ENCODE measurements around the gene ALDH1L1. TPM values are rescaled to one million over a fixed set of nuclear protein-coding genes. Genes with fewer than 3 reads are reported as not detected.

Gene ALDH1L1
- total and polyA plus RNA-seq, 2 of the 4 experiments (the other 2 are of a cell fraction): not detected

- Histone ChIP-seq H3K56ac (ENCODE audit: extremely low read depth, insufficient read depth, low read length) (no peak overlapping the region), H3K9me3 (ENCODE audit: control insufficient read depth, insufficient read depth, low read length) (no peaks in the 10 kb centered on the region), H3K4ac (ENCODE audit: low read depth, low read length) (no peak overlapping the region), H2AK9ac (replicated peaks; ENCODE audit: low read depth, low read length, poor library complexity) (no peak overlapping the region), H2BK120ac (ENCODE audit: low read depth, low read length) (no peak overlapping the region), H3K23ac (ENCODE audit: low read depth, low read length) (no peak overlapping the region), H3K14ac (replicated peaks; ENCODE audit: low read depth, low read length) (no peak overlapping the region), H4K20me1 (ENCODE audit: insufficient read depth, low read length) (no peaks in the 10 kb centered on the region), H4K91ac (ENCODE audit: insufficient read depth, low read depth, low read length) (no peak overlapping the region), H3K27ac (ENCODE audit: insufficient read depth, low read length) (no peak overlapping the region), H3K79me1 (ENCODE audit: low read depth in 1 of 2, low read length in 2 of 2) (peaks cover 0 to 3% of the 10 kb centered on the region in 2 experiments; a peak in 2 of 4 replicates), H3K9ac (ENCODE audit: low read depth, low read length) (no peak overlapping the region), H3K4me2 (ENCODE audit: low read depth, low read length) (no peak overlapping the region), H2AK5ac (ENCODE audit: low read depth, low read length) (no peak overlapping the region), H3K4me1 (ENCODE audit: control insufficient read depth, insufficient read depth, low read length) (no peaks in the 10 kb centered on the region), H3K9me1 (ENCODE audit: insufficient read depth, low read length) (0 out of 2 replicates have a peak, but pooled peaks cover 3% of the 10 kb centered on the region), H3K27me3 (ENCODE audit: control insufficient read depth, insufficient read depth, low read length) (no peaks in the 10 kb centered on the region), H2BK20ac (ENCODE audit: low read depth, low read length) (no peak overlapping the region), H2BK5ac (ENCODE audit: low read depth, low read length, poor library complexity, severe bottlenecking) (peak overlapping the region; percentile 41), H4K5ac (ENCODE audit: low read depth, low read length) (no peak overlapping the region), H3K18ac (ENCODE audit: low read depth, low read length) (no peak overlapping the region), H3K4me3 (ENCODE audit: insufficient read depth, low read depth, low read length) (no peak overlapping the region), H4K8ac (ENCODE audit: low read depth in 2 of 2, low read length in 2 of 2) (no peak overlapping the region), H2BK15ac (ENCODE audit: low read depth, low read length) (no peak overlapping the region), H3K36me3 (ENCODE audit: control insufficient read depth, insufficient read depth, low read length) (no peaks in the 10 kb centered on the region), H2AFZ (replicated peaks; ENCODE audit: low read length, poor library complexity) (no peak overlapping the region)
- intact Hi-C loops (cut with micrococcal nuclease) (no loop called here), in situ Hi-C loops (cut with MboI; ENCODE audit: low sequenced_read_pairs) (no loop called here), dilution Hi-C loops (cut with HindIII; ENCODE audit: low sequenced_read_pairs, unreplicated experiment) (no loop called here)
- DNase-seq (no peak), ATAC-seq (ENCODE audit: low read depth) (no peak)
- no TSS peak for BruUV-seq (replicated peaks)
- ChIA-PET CTCF (no interaction called here), POLR2A (ENCODE audit: unreplicated experiment) (no interaction called here)
- WGBS, 2 experiments (ENCODE audit: extremely low coverage in 2 of 2, insufficient read length in 1 of 2): no CpG with 5 or more reads among the region's 4 CpGs
- no peak for TF ChIP-seq RCOR1 (IDR thresholded peaks at IDR 0.05; ENCODE audit: insufficient replicate concordance, low read length)
- no peak for TF ChIP-seq CTCF (conservative IDR thresholded peaks at IDR 0.05; ENCODE audit: low read depth, low read length)
- no peak for TF ChIP-seq CEBPB (IDR thresholded peaks at IDR 0.05; ENCODE audit: low read depth, low read length)
- no peak for TF ChIP-seq BHLHE40 (IDR thresholded peaks at IDR 0.05; ENCODE audit: low read depth, low read length)
- no peak for TF ChIP-seq MXI1 (IDR thresholded peaks at IDR 0.05; ENCODE audit: borderline replicate concordance, low read depth, low read length)
- TF ChIP-seq NFE2L2 (IDR thresholded peaks at IDR 0.05; ENCODE audit: low read depth, low read length): no peak
- no peak for TF ChIP-seq USF2 (IDR thresholded peaks at IDR 0.05; ENCODE audit: low read depth, low read length)
- no peak for TF ChIP-seq RAD21 (IDR thresholded peaks at IDR 0.05; ENCODE audit: low read length)
- TF ChIP-seq POLR2A (IDR thresholded peaks at IDR 0.05; ENCODE audit: low read depth, low read length): no peak
- TF ChIP-seq FOS (IDR thresholded peaks at IDR 0.05; ENCODE audit: low read depth, low read length): no peak
- TF ChIP-seq RFX5 (IDR thresholded peaks at IDR 0.05; ENCODE audit: low read depth, low read length): no peak
- no peak for TF ChIP-seq MAFK (IDR thresholded peaks at IDR 0.05; ENCODE audit: low read depth, low read length)
Measured at GRCh38 chr3:126078866-126079265, 101.5 kb downstream of the ALDH1L1 start.
